Aorta (tissue), 5 donors: ENCODE data around the gene FCN2. TPM values are rescaled to one million over a fixed set of nuclear protein-coding genes. Genes with fewer than 3 reads are reported as not detected.

Experiments
- ATAC-seq: fragments of 200-7000 bp; cut with Tn5 transposase; one replicate; pipeline ENCODE4 v1.9.1; 2022; ENCODE audit warnings: moderate library complexity; ENCODE audit not compliant: low FRiP score
- DNase-seq, 2 donors: peaks; one replicate each; pipeline ENCODE4 v3.0.0-alpha.2; 2020
- H3K27ac ChIP-seq, 2 donors: one replicate each; pipeline ENCODE4 v1.5.1; 2013; ENCODE audit warnings: low read length in 2 of 2, mild to moderate bottlenecking in 2 of 2, moderate library complexity in 2 of 2, control low read depth in 1 of 2, inconsistent platforms in 1 of 2, low read depth in 1 of 2
- H3K27me3 ChIP-seq, 2 donors: one replicate each; pipeline ENCODE4 v1.6.1; 2013; ENCODE audit warnings: control low read depth in 1 of 2, low read length in 1 of 2, mild to moderate bottlenecking in 1 of 2, moderate library complexity in 1 of 2; ENCODE audit not compliant: insufficient read depth in 2 of 2, control insufficient read depth in 1 of 2
- H3K36me3 ChIP-seq, 2 donors: one replicate each; pipeline ENCODE4 v1.6.1; 2013; ENCODE audit warnings: control low read depth in 1 of 2, low read length in 1 of 2, mild to moderate bottlenecking in 1 of 2; ENCODE audit not compliant: insufficient read depth in 2 of 2, control insufficient read depth in 1 of 2
- H3K4me1 ChIP-seq, 2 donors: one replicate each; pipeline ENCODE4 v1.6.1; 2013; ENCODE audit warnings: low read length in 2 of 2, control low read depth in 1 of 2, mild to moderate bottlenecking in 1 of 2, moderate library complexity in 1 of 2; ENCODE audit not compliant: insufficient read depth in 2 of 2, control insufficient read depth in 1 of 2
- H3K4me3 ChIP-seq, 2 donors: one replicate each; pipeline ENCODE4 v1.5.1; 2013; ENCODE audit warnings: low read length in 2 of 2, control low read depth in 1 of 2, mild to moderate bottlenecking in 1 of 2
- H3K9me3 ChIP-seq: one replicate; pipeline ENCODE4 v1.6.1; 2013; ENCODE audit warnings: mild to moderate bottlenecking, low read length; ENCODE audit not compliant: control insufficient read depth
- WGBS, 2 donors: extraction: QIAGEN DNeasy Blood & Tissue Kit; methylation state at CpG; one replicate each; pipeline ENCODE4 v1.1.7; 2013; 5-methylcytosine and 5-hydroxymethylcytosine counted together
- intact Hi-C, 2 donors: fragments of 100-400 bp; cut with DNase I; formaldehyde crosslinking; loops; one replicate each; pipeline versions ENCODE4 v1.14.2 to v1.15.0; 2022
- polyA plus RNA-seq, 2 donors: library from polyadenylated mRNA; stranded (reverse); fragments of 200-250 nt; gene quantifications; one replicate each; pipeline ENCODE4 v1.2.3, GENCODE V29; 2013
- total RNA-seq, 2 donors: library from RNA; stranded (reverse); fragmentation: NEBNext Ultra II Directional; extraction: Animal tissue kit (Norgen Biotek cat#: 25700); gene quantifications; one replicate each; pipeline ENCODE4 v1.2.1, GENCODE V29; 2021
- donor health status: healthy with polysubstance abuse.
- donor health status: Bipolar disorder and iron deficiency.
- donor health status: DM: no; HTN: no; CAD: no.
- donor health status: DM: no; HTN: no; CAD: no.
- donor health status: DM: yes; HTN: yes; CAD: no.

The FCN2 gene
- total and polyA plus RNA-seq, 4 donors, result 0.32 TPM; not detected in 3

- ATAC-seq (no peak), DNase-seq (peak in 1 of 2 donors; percentile 61)
- Histone ChIP-seq H3K9me3 (no peaks in the 10 kb centered on the region), H3K27me3 (no peaks in the 10 kb centered on the region), H3K27ac (no peak within 1 kb of the TSS), H3K4me1 (no peaks in the 10 kb centered on the region), H3K4me3 (no peak within 1 kb of the TSS), H3K36me3 (no peaks in the 10 kb centered on the region)
- WGBS, 2 donors, result 76 to 78% methylated on average over 11 of the region's 11 CpGs
- intact Hi-C loops, result no loop called here
These were observed 37.1 kb downstream of the FCN2 start, which contains the start of gene FCN1 for GRCh38 chr9:134917431-134918373. Gene FCN1, minus strand, starts transcription at chr9:134917912. Its CDS starts 41 bp downstream, at chr9:134917871.

- no peaks in the 10 kb centered on the region for H3K27me3 ChIP-seq
- intact Hi-C loops, result no loop called here
- DNase-seq (peak in 1 of 2 donors; percentile 31), ATAC-seq (no peak)
- H3K4me1 ChIP-seq, result no peaks in the 10 kb centered on the region
- 83 to 89% methylated on average over 10 of the region's 10 CpGs for WGBS, 2 donors
- H3K4me3 ChIP-seq, result no peak overlapping the region
- no peaks in the 10 kb centered on the region for H3K36me3 ChIP-seq
- no peaks in the 10 kb centered on the region for H3K9me3 ChIP-seq
- no peak overlapping the region for H3K27ac ChIP-seq
These were observed 38.0 kb downstream of the FCN2 start for GRCh38 chr9:134918646-134919045.

GRCh38 chr9:134919303-134919702, 38.7 kb downstream of the FCN2 start:
- DNase-seq, result no peak
- Histone ChIP-seq H3K27ac (no peak overlapping the region), H3K27me3 (no peaks in the 10 kb centered on the region), H3K36me3 (no peaks in the 10 kb centered on the region), H3K4me3 (no peak overlapping the region), H3K4me1 (no peaks in the 10 kb centered on the region), H3K9me3 (no peaks in the 10 kb centered on the region)
- intact Hi-C loops, result no loop called here
- WGBS, 2 donors, result 91% methylated on average over 3 of the region's 3 CpGs
- ATAC-seq, result no peak

- intact Hi-C loops, result no loop called here
- no peak overlapping the region for H3K27ac ChIP-seq
- no peak overlapping the region for H3K4me3 ChIP-seq
- DNase-seq, result peak; percentile 68 to 77
- WGBS, 2 donors, result 60 to 65% methylated on average over 14 of the region's 14 CpGs
- no peak for ATAC-seq
- no peaks in the 10 kb centered on the region for H3K27me3 ChIP-seq
- no peaks in the 10 kb centered on the region for H3K9me3 ChIP-seq
- no peaks in the 10 kb centered on the region for H3K4me1 ChIP-seq
- no peaks in the 10 kb centered on the region for H3K36me3 ChIP-seq
These were observed 41.7 kb downstream of the FCN2 start for GRCh38 chr9:134922066-134922931.

- Histone ChIP-seq H3K27ac (no peak overlapping the region), H3K36me3 (no peaks in the 10 kb centered on the region), H3K9me3 (no peaks in the 10 kb centered on the region), H3K4me1 (no peaks in the 10 kb centered on the region), H3K4me3 (no peak overlapping the region), H3K27me3 (no peaks in the 10 kb centered on the region)
- ATAC-seq, result no peak
- peak in 1 of 2 donors; percentile 55 for DNase-seq
- WGBS, 2 donors, result 74 to 77% methylated on average over 9 of the region's 9 CpGs
- intact Hi-C loops, result no loop called here
These were observed 42.3 kb downstream of the FCN2 start for GRCh38 chr9:134922932-134923240.

- intact Hi-C loops, result no loop called here
- no peak for ATAC-seq
- no peak overlapping the region for H3K27ac ChIP-seq
- H3K4me3 ChIP-seq, result no peak overlapping the region
- H3K9me3 ChIP-seq, result no peaks in the 10 kb centered on the region
- WGBS, 2 donors, result 75 to 76% methylated on average over 7 of the region's 7 CpGs
- H3K36me3 ChIP-seq, result no peaks in the 10 kb centered on the region
- H3K27me3 ChIP-seq, result no peaks in the 10 kb centered on the region
- DNase-seq, result no peak
- no peaks in the 10 kb centered on the region for H3K4me1 ChIP-seq
These were observed 42.9 kb downstream of the FCN2 start for GRCh38 chr9:134923466-134923865.

GRCh38 chr9:134925011-134925511, 44.5 kb downstream of the FCN2 start:
- 77 to 89% methylated on average over 7 of the region's 7 CpGs for WGBS, 2 donors
- peak in 1 of 2 donors; percentile 36 for DNase-seq

GRCh38 chr9:134928436-134929192, 48.0 kb downstream of the FCN2 start:
- no peak overlapping the region for H3K4me3 ChIP-seq
- 62 to 68% methylated on average over 15 of the region's 15 CpGs for WGBS, 2 donors
- intact Hi-C loops, result no loop called here
- no peaks in the 10 kb centered on the region for H3K4me1 ChIP-seq
- no peaks in the 10 kb centered on the region for H3K36me3 ChIP-seq
- DNase-seq (peak in 1 of 2 donors; percentile 71), ATAC-seq (peak; percentile 22)
- H3K9me3 ChIP-seq, result no peaks in the 10 kb centered on the region
- H3K27me3 ChIP-seq, result no peaks in the 10 kb centered on the region
- H3K27ac ChIP-seq, result no peak overlapping the region

More at GRCh38 chr9:134925011-134925511, 44.5 kb downstream of the FCN2 start:
- H3K36me3 ChIP-seq, result no peaks in the 10 kb centered on the region
- H3K4me1 ChIP-seq, result no peaks in the 10 kb centered on the region
- no peak overlapping the region for H3K4me3 ChIP-seq
- H3K27me3 ChIP-seq, result no peaks in the 10 kb centered on the region
- ATAC-seq, result no peak
- intact Hi-C loops, result no loop called here
- no peaks in the 10 kb centered on the region for H3K9me3 ChIP-seq
- no peak overlapping the region for H3K27ac ChIP-seq
